Mesendoderm (in vitro differentiated cells): ENCODE data around the gene TMEM108.

Experiments
- DNase-seq: peaks from one replicate; pipeline ENCODE4 v3.0.0; 2013
- H2AK5ac ChIP-seq: 2 replicates; pipeline ENCODE4 v1.6.1; 2013; ENCODE audit warnings: low read length, inconsistent platforms
- H2BK120ac ChIP-seq: 2 replicates; pipeline ENCODE4 v1.6.1; 2013; ENCODE audit warnings: low read depth, mild to moderate bottlenecking, low read length, moderate library complexity, mixed read lengths
- H2BK15ac ChIP-seq: replicated peaks from 2 replicates; pipeline ENCODE4 v1.6.1; 2013; ENCODE audit warnings: low read depth, mild to moderate bottlenecking, moderate library complexity
- H2BK5ac ChIP-seq: 2 replicates; pipeline ENCODE4 v1.6.1; 2013; ENCODE audit warnings: low read length, inconsistent platforms
- H3K18ac ChIP-seq: 2 replicates; pipeline ENCODE4 v1.6.1; 2013; ENCODE audit warnings: mild to moderate bottlenecking, low read length, mixed read lengths
- H3K23ac ChIP-seq: one replicate; pipeline ENCODE4 v1.6.1; 2013; ENCODE audit warnings: low read length
- H3K27ac ChIP-seq: 2 replicates; pipeline ENCODE4 v1.5.1; 2013; ENCODE audit warnings: low read depth, mild to moderate bottlenecking, inconsistent platforms, low read length, moderate library complexity
- H3K27me3 ChIP-seq: 2 replicates; pipeline ENCODE4 v1.6.1; 2013; ENCODE audit warnings: low read length, control low read depth, mild to moderate bottlenecking, inconsistent platforms; ENCODE audit not compliant: insufficient read depth, poor library complexity
- H3K36me3 ChIP-seq: 2 replicates; pipeline ENCODE4 v1.6.1; 2013; ENCODE audit warnings: low read length, inconsistent platforms; ENCODE audit not compliant: control insufficient read depth, insufficient read depth
- H3K4ac ChIP-seq: one replicate; pipeline ENCODE4 v1.6.1; 2013; ENCODE audit warnings: low read depth, mild to moderate bottlenecking, low read length, moderate library complexity
- H3K4me1 ChIP-seq: 2 replicates; pipeline ENCODE4 v1.6.1; 2013; ENCODE audit warnings: low read depth, low read length, inconsistent platforms; ENCODE audit not compliant: control insufficient read depth
- H3K4me2 ChIP-seq: 2 replicates; pipeline ENCODE4 v1.6.1; 2013; ENCODE audit warnings: low read length
- H3K4me3 ChIP-seq: 2 replicates; pipeline ENCODE4 v1.5.1; 2013; ENCODE audit warnings: mild to moderate bottlenecking, low read length
- H3K56ac ChIP-seq: one replicate; pipeline ENCODE4 v1.6.1; 2013; ENCODE audit warnings: low read length
- H3K79me1 ChIP-seq: 2 replicates; pipeline ENCODE4 v1.6.1; 2013; ENCODE audit warnings: low read length, inconsistent platforms
- H3K79me2 ChIP-seq: 2 replicates; pipeline ENCODE4 v1.6.1; 2013; ENCODE audit warnings: mild to moderate bottlenecking, low read length; ENCODE audit not compliant: control insufficient read depth, insufficient read depth
- H3K9ac ChIP-seq: 2 replicates; pipeline ENCODE4 v1.6.1; 2013; ENCODE audit warnings: low read length, inconsistent platforms
- H4K5ac ChIP-seq: one replicate; pipeline ENCODE4 v1.6.1; 2013; ENCODE audit warnings: low read length
- H4K8ac ChIP-seq: one replicate; pipeline ENCODE4 v1.6.1; 2013; ENCODE audit warnings: low read depth, mild to moderate bottlenecking, control low read depth, low read length, moderate library complexity
- WGBS: extraction: QIAGEN DNeasy Blood & Tissue Kit; methylation state at CpG from one replicate; pipeline ENCODE4 v1.1.7; 2013; ENCODE audit warnings: low lambda C conversion rate, missing lambda C conversion rate; ENCODE audit not compliant: insufficient coverage; ENCODE audit errors: extremely low coverage; 5-methylcytosine and 5-hydroxymethylcytosine counted together

Gene TMEM108

GRCh38 chr3:133041524-133041829 lies 3.3 kb downstream of the TMEM108 start:
- Histone ChIP-seq H3K9ac (no peak overlapping the region), H3K18ac (no peak overlapping the region), H3K36me3 (no peaks in the 10 kb centered on the region), H3K4ac (no peak overlapping the region), H2AK5ac (no peak overlapping the region), H2BK120ac (no peak overlapping the region), H3K4me3 (no peak overlapping the region), H2BK15ac (no peak overlapping the region), H3K4me2 (no peak overlapping the region), H3K79me1 (no peaks in the 10 kb centered on the region), H3K56ac (no peak overlapping the region), H2BK5ac (no peak overlapping the region), H3K79me2 (no peaks in the 10 kb centered on the region), H3K23ac (no peak overlapping the region), H3K4me1 (no peaks in the 10 kb centered on the region), H4K5ac (no peak overlapping the region), H3K27me3 (no peaks in the 10 kb centered on the region), H3K27ac (no peak overlapping the region), H4K8ac (no peak overlapping the region)
- DNase-seq: no peak
- WGBS: no CpG with 5 or more reads among the region's 6 CpGs

- Histone ChIP-seq H3K4me3 (no peak overlapping the region), H4K8ac (no peak overlapping the region), H3K18ac (no peak overlapping the region), H4K5ac (no peak overlapping the region), H3K4me2 (no peak overlapping the region), H3K79me2 (no peaks in the 10 kb centered on the region), H3K27ac (no peak overlapping the region), H3K23ac (no peak overlapping the region), H3K27me3 (no peaks in the 10 kb centered on the region), H2BK15ac (no peak overlapping the region), H3K4ac (no peak overlapping the region), H3K56ac (no peak overlapping the region), H3K9ac (no peak overlapping the region), H3K4me1 (no peaks in the 10 kb centered on the region), H2BK120ac (no peak overlapping the region), H3K36me3 (no peaks in the 10 kb centered on the region), H2AK5ac (no peak overlapping the region), H3K79me1 (no peaks in the 10 kb centered on the region), H2BK5ac (no peak overlapping the region)
- WGBS: no CpG with 5 or more reads among the region's 1 CpG
- DNase-seq: no peak
Measured at GRCh38 chr3:133042778-133043177, 4.6 kb downstream of the TMEM108 start.

- no peak overlapping the region for H3K4ac ChIP-seq
- H3K4me1 ChIP-seq: no peaks in the 10 kb centered on the region
- H2BK15ac ChIP-seq: no peak overlapping the region
- no peaks in the 10 kb centered on the region for H3K79me2 ChIP-seq
- DNase-seq: no peak
- H3K79me1 ChIP-seq: no peaks in the 10 kb centered on the region
- H3K27me3 ChIP-seq: no peaks in the 10 kb centered on the region
- no peak overlapping the region for H3K23ac ChIP-seq
- H3K4me3 ChIP-seq: no peak overlapping the region
- H3K27ac ChIP-seq: no peak overlapping the region
- H2BK120ac ChIP-seq: no peak overlapping the region
- no peak overlapping the region for H3K9ac ChIP-seq
- H3K18ac ChIP-seq: no peak overlapping the region
- no peaks in the 10 kb centered on the region for H3K36me3 ChIP-seq
- no peak overlapping the region for H4K8ac ChIP-seq
- WGBS: no CpG with 5 or more reads among the region's 1 CpG
- no peak overlapping the region for H4K5ac ChIP-seq
- no peak overlapping the region for H2AK5ac ChIP-seq
- H3K56ac ChIP-seq: no peak overlapping the region
- no peak overlapping the region for H2BK5ac ChIP-seq
- no peak overlapping the region for H3K4me2 ChIP-seq
Measured at GRCh38 chr3:133047980-133048379, 9.8 kb downstream of the TMEM108 start.

GRCh38 chr3:133049491-133049890 lies 11.3 kb downstream of the TMEM108 start:
- H3K79me2 ChIP-seq: no peaks in the 10 kb centered on the region
- no peak overlapping the region for H3K9ac ChIP-seq
- no peak overlapping the region for H4K5ac ChIP-seq
- H3K79me1 ChIP-seq: no peaks in the 10 kb centered on the region
- no peak overlapping the region for H3K23ac ChIP-seq
- no CpG with 5 or more reads among the region's 2 CpGs for WGBS
- H3K18ac ChIP-seq: no peak overlapping the region
- H2BK120ac ChIP-seq: no peak overlapping the region
- no peak overlapping the region for H4K8ac ChIP-seq
- no peaks in the 10 kb centered on the region for H3K36me3 ChIP-seq
- H3K4me1 ChIP-seq: no peaks in the 10 kb centered on the region
- no peak overlapping the region for H3K27ac ChIP-seq
- H3K4me2 ChIP-seq: no peak overlapping the region
- no peak overlapping the region for H2BK15ac ChIP-seq
- H3K4ac ChIP-seq: no peak overlapping the region
- DNase-seq: no peak
- no peak overlapping the region for H2BK5ac ChIP-seq
- no peaks in the 10 kb centered on the region for H3K27me3 ChIP-seq
- H3K4me3 ChIP-seq: no peak overlapping the region
- H3K56ac ChIP-seq: no peak overlapping the region
- H2AK5ac ChIP-seq: no peak overlapping the region

- no peak for DNase-seq
- no peak overlapping the region for H2BK5ac ChIP-seq
- no peaks in the 10 kb centered on the region for H3K79me1 ChIP-seq
- H3K27ac ChIP-seq: no peak overlapping the region
- no peak overlapping the region for H3K18ac ChIP-seq
- no peak overlapping the region for H4K8ac ChIP-seq
- no peak overlapping the region for H4K5ac ChIP-seq
- no peaks in the 10 kb centered on the region for H3K27me3 ChIP-seq
- no peak overlapping the region for H2AK5ac ChIP-seq
- H2BK15ac ChIP-seq: no peak overlapping the region
- WGBS: no CpG with 5 or more reads among the region's 2 CpGs
- no peaks in the 10 kb centered on the region for H3K79me2 ChIP-seq
- H3K4me3 ChIP-seq: no peak overlapping the region
- no peak overlapping the region for H3K9ac ChIP-seq
- H2BK120ac ChIP-seq: no peak overlapping the region
- H3K23ac ChIP-seq: no peak overlapping the region
- H3K4me2 ChIP-seq: no peak overlapping the region
- H3K4ac ChIP-seq: no peak overlapping the region
- H3K56ac ChIP-seq: no peak overlapping the region
- no peaks in the 10 kb centered on the region for H3K36me3 ChIP-seq
- no peaks in the 10 kb centered on the region for H3K4me1 ChIP-seq
Measured at GRCh38 chr3:133050891-133051290, 12.7 kb downstream of the TMEM108 start.

GRCh38 chr3:133053532-133053931 lies 15.3 kb downstream of the TMEM108 start:
- Histone ChIP-seq H3K36me3 (no peaks in the 10 kb centered on the region), H3K79me1 (no peaks in the 10 kb centered on the region), H3K4ac (no peak overlapping the region), H3K27me3 (no peaks in the 10 kb centered on the region), H3K18ac (no peak overlapping the region), H2AK5ac (no peak overlapping the region), H3K23ac (no peak overlapping the region), H3K56ac (no peak overlapping the region), H2BK120ac (no peak overlapping the region), H3K4me2 (no peak overlapping the region), H2BK5ac (no peak overlapping the region), H4K5ac (no peak overlapping the region), H3K27ac (no peak overlapping the region), H3K4me1 (no peaks in the 10 kb centered on the region), H4K8ac (no peak overlapping the region), H3K9ac (no peak overlapping the region), H3K4me3 (no peak overlapping the region), H2BK15ac (no peak overlapping the region), H3K79me2 (no peaks in the 10 kb centered on the region)
- no peak for DNase-seq
- no CpG with 5 or more reads among the region's 2 CpGs for WGBS
